Epithelial cell of proximal tubule (primary cell): ENCODE results near the gene OPN4. TPM values are rescaled to one million over a fixed set of nuclear protein-coding genes. Genes with fewer than 3 reads are reported as not detected.

Source experiments
- DNase-seq: peaks from one replicate; pipeline ENCODE4 v3.0.0-alpha.2; 2011; ENCODE audit warnings: low read depth
- H3K4me3 ChIP-seq: 2 replicates; pipeline ENCODE4 v1.5.1; 2011; ENCODE audit warnings: low read depth, mild to moderate bottlenecking, low read length
- total RNA-seq: library from RNA; depleted of rRNA; stranded (reverse); fragments of >200 nt; gene quantifications from 2 replicates; pipeline ENCODE4 v1.2.3, GENCODE V29; 2015
- TF ChIP-seq, protein P1 (sequence below): conservative IDR thresholded peaks from 2 replicates; pipeline ENCODE4 v1.5.1; 2012; ENCODE audit warnings: low read depth, mild to moderate bottlenecking, low read length

OPN4 gene
- total RNA-seq, 1 donor from 2014 or later = not detected

GRCh38 chr10:86663576-86664339, 9.4 kb downstream of the OPN4 start:
- no peak overlapping the region for H3K4me3 ChIP-seq
- no peak for DNase-seq
- TF ChIP-seq, protein P1, sequence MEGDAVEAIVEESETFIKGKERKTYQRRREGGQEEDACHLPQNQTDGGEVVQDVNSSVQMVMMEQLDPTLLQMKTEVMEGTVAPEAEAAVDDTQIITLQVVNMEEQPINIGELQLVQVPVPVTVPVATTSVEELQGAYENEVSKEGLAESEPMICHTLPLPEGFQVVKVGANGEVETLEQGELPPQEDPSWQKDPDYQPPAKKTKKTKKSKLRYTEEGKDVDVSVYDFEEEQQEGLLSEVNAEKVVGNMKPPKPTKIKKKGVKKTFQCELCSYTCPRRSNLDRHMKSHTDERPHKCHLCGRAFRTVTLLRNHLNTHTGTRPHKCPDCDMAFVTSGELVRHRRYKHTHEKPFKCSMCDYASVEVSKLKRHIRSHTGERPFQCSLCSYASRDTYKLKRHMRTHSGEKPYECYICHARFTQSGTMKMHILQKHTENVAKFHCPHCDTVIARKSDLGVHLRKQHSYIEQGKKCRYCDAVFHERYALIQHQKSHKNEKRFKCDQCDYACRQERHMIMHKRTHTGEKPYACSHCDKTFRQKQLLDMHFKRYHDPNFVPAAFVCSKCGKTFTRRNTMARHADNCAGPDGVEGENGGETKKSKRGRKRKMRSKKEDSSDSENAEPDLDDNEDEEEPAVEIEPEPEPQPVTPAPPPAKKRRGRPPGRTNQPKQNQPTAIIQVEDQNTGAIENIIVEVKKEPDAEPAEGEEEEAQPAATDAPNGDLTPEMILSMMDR = no peak

- H3K4me3 ChIP-seq = no peak overlapping the region
- DNase-seq = no peak
- TF ChIP-seq, protein P1 = no peak
Measured at GRCh38 chr10:86664341-86665217, 10.2 kb downstream of the OPN4 start.

DNA sequence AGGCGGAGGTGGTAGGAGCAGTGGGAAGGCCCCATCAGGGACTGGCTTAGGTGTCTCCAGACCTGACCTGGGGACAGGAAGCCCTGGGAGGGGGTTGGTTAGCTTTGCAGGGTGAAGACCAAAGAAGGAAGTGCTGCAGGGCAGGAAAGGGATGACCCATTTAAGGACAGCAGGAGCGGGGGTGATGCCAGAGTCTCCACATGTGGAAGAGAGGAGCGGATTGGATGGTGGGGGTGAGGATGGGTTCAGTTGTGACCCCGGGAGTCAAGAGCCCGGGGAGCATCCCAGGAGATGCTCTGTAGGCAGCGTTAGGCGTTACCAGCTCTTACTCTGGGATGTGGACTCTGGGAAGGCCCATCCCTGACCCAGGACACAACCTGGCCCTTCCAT, 10.9 kb downstream of the OPN4 start:
- no peak for DNase-seq
- TF ChIP-seq, protein P1 = no peak
- no peak overlapping the region for H3K4me3 ChIP-seq

DNA sequence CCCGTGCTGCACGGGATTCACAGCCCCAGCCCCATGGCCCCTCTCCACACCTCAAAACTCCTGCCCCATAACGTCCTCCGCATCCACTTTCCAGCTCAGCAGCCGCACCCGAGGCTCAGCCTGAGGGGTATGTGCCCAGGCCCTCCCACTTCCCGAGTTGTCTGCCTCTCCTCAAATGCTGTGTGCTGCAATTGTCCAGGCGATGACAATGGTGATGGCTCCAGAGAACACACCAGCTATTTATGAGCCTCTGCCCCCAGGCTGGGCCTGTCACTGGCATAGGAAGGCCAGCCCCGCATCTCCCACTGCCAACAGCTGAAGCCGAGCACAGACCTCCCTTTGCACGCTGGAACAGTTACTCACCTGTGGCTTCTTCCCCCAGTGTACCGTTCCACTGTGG, 11.5 kb downstream of the OPN4 start:
- H3K4me3 ChIP-seq = no peak overlapping the region
- no peak for DNase-seq
- TF ChIP-seq, protein P1 = no peak

DNA sequence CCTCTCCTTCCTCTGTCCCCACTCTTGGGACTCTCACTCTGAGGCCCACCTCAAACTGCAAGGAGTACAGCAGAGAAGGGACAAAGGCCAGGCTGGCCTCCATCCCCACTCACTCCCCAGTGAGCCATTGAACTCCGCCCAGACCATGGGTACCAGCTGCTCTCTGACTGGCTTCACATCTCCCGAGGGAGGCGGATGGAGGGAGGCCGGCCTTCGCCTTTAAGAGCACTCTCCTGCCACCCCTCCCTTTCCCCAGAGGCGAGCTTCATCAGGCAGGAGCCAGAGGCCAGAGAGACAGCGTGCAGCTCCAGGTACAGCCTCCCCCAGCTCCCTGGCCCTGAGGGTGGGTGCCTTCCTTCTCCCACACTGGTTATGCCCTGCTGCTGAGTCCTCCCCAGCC, 12.2 kb downstream of the OPN4 start:
- no peak for DNase-seq
- H3K4me3 ChIP-seq = no peak overlapping the region
- TF ChIP-seq, protein P1 = no peak

GRCh38 chr10:86667421-86668181, 13.3 kb downstream of the OPN4 start:
- TF ChIP-seq, protein P1 = no peak
- H3K4me3 ChIP-seq = no peak overlapping the region
- DNase-seq = no peak
